ENCODE data around the gene GNG7. TPM values are rescaled to one million over a fixed set of nuclear protein-coding genes. Genes with fewer than 3 reads are reported as not detected.
"Not testable (repeated sequence)": the region's sequence is repeated elsewhere in the genome, so short reads cannot be mapped to it uniquely, and the experiment has no call there.

GNG7 gene
- total RNA-seq, 8 experiments from 2014 or later: 0.20 to 8.1 (median 1.2) TPM

DNA sequence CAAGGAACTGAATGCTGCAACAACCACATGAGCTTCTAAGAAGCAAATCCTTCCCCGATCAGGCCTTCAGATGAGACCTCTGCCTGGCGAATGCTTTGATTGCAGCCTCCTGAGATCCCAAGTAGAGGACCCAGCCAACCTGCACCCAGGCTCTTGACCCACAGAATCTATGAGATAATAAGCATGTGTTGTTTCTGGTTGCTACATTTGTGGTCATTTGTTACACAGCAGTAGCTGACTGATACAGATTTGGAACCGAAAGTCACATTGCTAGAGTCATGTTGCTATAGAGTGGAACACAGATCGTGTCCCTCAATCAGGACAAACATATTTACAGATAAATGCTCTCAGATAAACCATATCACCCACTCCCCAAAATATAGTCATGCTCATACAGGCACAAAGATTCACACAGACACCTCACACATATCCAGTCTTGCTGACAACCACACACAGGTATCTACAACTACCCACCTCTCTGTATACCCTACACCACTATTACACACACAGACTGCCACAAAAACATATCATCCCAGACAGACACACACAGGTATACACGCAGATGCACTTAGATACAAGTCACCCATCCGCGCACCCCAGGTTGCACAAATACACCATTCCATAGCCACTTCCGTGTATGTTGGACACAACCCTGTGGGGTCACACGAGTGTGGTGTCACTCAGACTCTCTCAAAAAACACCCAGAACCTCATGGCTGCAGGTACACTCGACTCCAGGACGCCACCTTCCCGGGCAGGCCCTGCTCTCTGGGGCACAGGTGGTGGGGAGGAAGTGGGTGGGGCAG, 13.2 kb upstream of the GNG7 start:
- in situ Hi-C loops (cut with MboI; ENCODE audit: low pct_unique_long_range_greater_than_20kb in 2 of 9, low sequenced_read_pairs in 9 of 9, unreplicated experiment in 9 of 9): no loop called here
- Histone ChIP-seq H3K4me3 (no peak overlapping the region), H3K27ac (no peak overlapping the region), H3K4me1 (replicated peaks in 1 of 2) (peaks cover 7 to 8% of the 10 kb centered on the region in 2 donors)
- WGBS, 10 experiments: 50 to 100% (median 96%) methylated on average over 1 to 7 of the region's 12 CpGs; no CpG with 5 or more reads in 4 of the 10 experiments
- ATAC-seq (replicated peaks in 6 of 8): no peak

DNA sequence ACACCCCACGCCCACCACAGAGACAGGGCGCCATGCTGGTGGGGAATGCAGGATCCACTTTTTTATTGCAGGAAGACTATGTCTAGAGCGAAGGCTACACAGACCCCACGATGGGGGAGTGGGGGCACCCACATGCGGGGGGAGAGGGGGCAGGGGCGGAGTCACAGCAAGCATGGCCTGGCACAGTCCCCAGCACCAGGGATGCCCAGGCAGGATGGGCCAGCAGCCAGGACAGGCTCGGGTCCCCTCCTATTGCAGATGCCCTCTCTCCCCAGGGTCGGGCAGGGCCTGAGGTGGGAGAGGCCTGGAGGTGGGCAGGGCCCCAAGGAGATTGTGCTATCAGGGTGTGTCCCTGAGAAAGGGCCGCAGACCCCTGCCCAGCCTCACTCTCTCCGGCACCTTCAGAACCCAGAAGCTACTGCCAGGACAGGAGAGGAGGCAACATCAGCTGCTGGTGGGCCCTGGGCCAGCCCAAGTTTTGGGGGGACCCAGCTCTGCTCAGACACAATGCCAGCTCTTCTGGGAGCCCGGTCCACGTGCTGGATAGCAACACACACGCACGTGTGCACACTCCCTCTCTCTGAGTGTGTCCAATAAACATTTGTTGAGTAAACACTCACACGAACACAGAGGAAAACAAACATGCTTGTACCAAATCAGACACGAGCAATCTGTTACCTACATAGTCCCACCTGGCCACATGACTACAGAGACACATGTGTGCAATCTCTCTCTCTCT, 12.2 kb upstream of the GNG7 start:
- no peak for ATAC-seq (replicated peaks in 6 of 8)
- in situ Hi-C loops (cut with MboI; ENCODE audit: low pct_unique_long_range_greater_than_20kb in 2 of 9, low sequenced_read_pairs in 9 of 9, unreplicated experiment in 9 of 9): no loop called here
- no peak overlapping the region for H3K4me3 ChIP-seq
- H3K27ac ChIP-seq: no peak overlapping the region
- 80 to 100% (median 85%) methylated on average over 1 to 2 of the region's 16 CpGs; no CpG with 5 or more reads in 6 of the 10 experiments for WGBS, 10 experiments
- no peaks in the 10 kb centered on the region for H3K4me1 ChIP-seq (replicated peaks in 1 of 2)

DNA sequence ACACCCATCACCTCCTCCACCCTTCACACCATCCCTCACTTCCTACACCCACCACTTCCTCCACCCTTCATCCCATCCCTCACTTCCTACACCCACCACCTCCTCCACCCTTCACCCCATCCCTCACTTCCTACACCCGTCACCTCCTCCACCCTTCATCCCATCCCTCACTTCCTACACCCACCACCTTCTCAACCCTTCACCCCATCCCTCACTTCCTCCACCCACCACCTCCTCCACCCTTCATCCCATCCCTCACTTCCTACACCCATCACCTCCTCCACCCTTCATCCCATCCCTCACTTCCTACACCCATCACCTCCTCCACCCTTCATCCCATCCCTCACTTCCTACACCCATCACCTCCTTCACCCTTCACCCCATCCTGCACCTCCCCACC, 11.6 kb upstream of the GNG7 start:
- H3K27ac ChIP-seq; H3K4me1 ChIP-seq (replicated peaks in 1 of 2); ATAC-seq (replicated peaks in 6 of 8); in situ Hi-C loops (cut with MboI; ENCODE audit: low pct_unique_long_range_greater_than_20kb in 2 of 9, low sequenced_read_pairs in 9 of 9, unreplicated experiment in 9 of 9); H3K4me3 ChIP-seq: not testable (repeated sequence)
- WGBS, 10 experiments: no CpG with 5 or more reads among the region's 1 CpG

DNA sequence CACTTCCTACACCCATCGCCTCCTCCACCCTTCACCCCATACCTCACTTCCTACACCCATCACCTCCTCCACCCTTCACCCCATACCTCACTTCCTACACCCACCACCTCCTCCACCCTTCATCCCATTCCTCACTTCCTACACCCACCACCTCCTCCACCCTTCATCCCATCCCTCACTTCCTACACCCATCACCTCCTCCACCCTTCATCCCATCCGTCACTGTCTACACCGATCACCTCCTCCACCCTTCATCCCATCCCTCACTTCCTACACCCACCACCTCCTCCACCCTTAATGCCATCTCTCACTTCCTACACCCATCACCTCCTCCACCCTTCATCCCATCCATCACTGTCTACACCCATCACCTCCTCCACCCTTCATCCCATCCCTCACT, 10.7 kb upstream of the GNG7 start:
- ATAC-seq (replicated peaks in 6 of 8); H3K4me1 ChIP-seq (replicated peaks in 1 of 2); in situ Hi-C loops (cut with MboI; ENCODE audit: low pct_unique_long_range_greater_than_20kb in 2 of 9, low sequenced_read_pairs in 9 of 9, unreplicated experiment in 9 of 9); H3K4me3 ChIP-seq; H3K27ac ChIP-seq: not testable (repeated sequence)
- WGBS, 10 experiments: 80% methylated on average over 1 of the region's 3 CpGs; no CpG with 5 or more reads in 9 of the 10 experiments

DNA sequence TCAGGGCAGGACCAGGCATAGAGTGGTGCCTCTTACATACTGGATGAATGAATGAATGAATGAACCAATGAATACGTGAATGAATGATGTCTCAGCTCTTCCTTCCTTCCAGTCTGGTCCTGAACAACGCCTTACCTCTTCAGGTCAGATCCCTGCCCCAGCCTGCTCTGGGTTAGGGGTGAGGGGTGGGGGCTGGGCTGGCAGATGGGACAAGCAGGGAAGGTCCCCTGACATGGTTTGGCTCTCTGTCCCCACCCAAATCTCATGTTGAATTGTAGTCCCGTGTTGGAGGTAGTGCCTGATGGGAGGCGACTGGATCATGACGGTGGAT, 9.3 kb upstream of the GNG7 start:
- peak in 2 of 8 experiments; percentile 6 to 39 for ATAC-seq (replicated peaks in 6 of 8)
- Histone ChIP-seq H3K4me3 (no peak overlapping the region), H3K4me1 (replicated peaks in 1 of 2) (no peaks in the 10 kb centered on the region), H3K27ac (no peak overlapping the region)
- 23 to 90% (median 40%) methylated on average over 1 to 3 of the region's 5 CpGs; no CpG with 5 or more reads in 5 of the 10 experiments for WGBS, 10 experiments
- in situ Hi-C loops (cut with MboI; ENCODE audit: low pct_unique_long_range_greater_than_20kb in 2 of 9, low sequenced_read_pairs in 9 of 9, unreplicated experiment in 9 of 9): no loop called here

DNA sequence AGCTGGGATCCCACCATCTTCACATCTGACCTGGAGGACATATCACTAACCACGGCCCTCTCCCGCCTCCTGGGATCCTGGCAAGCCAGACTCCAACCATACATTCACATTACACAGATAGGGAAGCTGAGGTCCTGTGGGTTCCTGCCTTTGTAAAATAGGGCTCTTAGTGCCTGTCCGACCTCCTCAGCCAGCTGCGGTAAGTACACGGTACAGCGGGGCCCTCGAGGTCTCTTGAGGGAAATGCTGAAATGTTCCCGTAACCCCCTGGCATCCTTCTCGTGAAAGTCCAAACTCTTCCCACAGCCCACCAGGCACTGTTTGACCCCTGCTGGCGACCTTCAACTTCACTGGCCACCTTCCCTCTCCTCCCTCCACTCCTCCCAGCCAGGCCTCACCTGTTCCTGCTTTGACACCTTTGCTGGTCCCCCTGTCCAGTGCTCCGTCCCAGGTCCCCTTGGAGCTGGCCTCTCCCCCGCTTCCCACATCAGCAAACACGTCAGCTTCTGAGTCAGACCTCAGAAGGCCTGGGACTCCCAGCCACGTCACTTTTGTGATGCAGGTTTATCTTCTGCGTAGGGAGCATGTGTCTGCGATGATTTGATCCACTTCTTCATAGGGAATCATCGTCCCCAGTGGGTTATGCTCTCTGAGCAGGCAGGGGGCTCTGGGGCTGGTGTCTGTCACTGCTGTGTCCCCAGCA, 8.8 kb upstream of the GNG7 start:
- peak in 5 of 8 experiments; percentile 62 to 90 (median 72) for ATAC-seq (replicated peaks in 6 of 8)
- Histone ChIP-seq H3K27ac (no peak overlapping the region), H3K4me3 (peak overlapping the region in 1 of 5 donors; percentile 8), H3K4me1 (replicated peaks in 1 of 2) (no peaks in the 10 kb centered on the region)
- WGBS, 10 experiments: 25 to 92% (median 57%) methylated on average over 3 to 14 of the region's 17 CpGs; no CpG with 5 or more reads in 4 of the 10 experiments
- in situ Hi-C loops (cut with MboI; ENCODE audit: low pct_unique_long_range_greater_than_20kb in 2 of 9, low sequenced_read_pairs in 9 of 9, unreplicated experiment in 9 of 9): no loop called here

DNA sequence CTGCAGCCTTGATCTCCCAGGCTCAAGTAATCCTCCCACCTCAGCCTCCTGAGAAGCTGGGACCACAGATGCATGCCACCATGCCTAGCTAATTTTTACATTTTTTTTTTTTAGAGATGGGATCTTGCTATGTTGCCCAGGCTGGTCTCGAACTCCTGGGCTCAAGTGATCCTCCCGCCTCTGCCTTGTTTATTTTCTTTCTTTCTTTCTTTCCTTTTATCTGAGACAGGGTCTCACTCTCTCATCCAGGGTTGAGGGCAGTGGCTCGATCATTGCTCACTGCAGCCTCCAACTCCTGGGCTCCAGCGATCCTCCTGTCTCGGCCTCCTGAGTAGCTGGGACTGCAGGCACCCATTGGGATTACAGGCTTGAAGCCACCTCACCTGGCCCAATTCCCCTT, 3.8 kb upstream of the GNG7 start:
- WGBS, 10 experiments: 60 to 100% (median 84%) methylated on average over 1 to 5 of the region's 5 CpGs; no CpG with 5 or more reads in 1 of the 10 experiments
- no peak for ATAC-seq (replicated peaks in 6 of 8)
- Histone ChIP-seq H3K27ac (no peak overlapping the region), H3K4me3 (no peak overlapping the region), H3K4me1 (replicated peaks in 1 of 2) (peaks cover 0 to 7% of the 10 kb centered on the region in 2 donors)
- in situ Hi-C loops (cut with MboI; ENCODE audit: low pct_unique_long_range_greater_than_20kb in 2 of 9, low sequenced_read_pairs in 9 of 9, unreplicated experiment in 9 of 9): no loop called here

DNA sequence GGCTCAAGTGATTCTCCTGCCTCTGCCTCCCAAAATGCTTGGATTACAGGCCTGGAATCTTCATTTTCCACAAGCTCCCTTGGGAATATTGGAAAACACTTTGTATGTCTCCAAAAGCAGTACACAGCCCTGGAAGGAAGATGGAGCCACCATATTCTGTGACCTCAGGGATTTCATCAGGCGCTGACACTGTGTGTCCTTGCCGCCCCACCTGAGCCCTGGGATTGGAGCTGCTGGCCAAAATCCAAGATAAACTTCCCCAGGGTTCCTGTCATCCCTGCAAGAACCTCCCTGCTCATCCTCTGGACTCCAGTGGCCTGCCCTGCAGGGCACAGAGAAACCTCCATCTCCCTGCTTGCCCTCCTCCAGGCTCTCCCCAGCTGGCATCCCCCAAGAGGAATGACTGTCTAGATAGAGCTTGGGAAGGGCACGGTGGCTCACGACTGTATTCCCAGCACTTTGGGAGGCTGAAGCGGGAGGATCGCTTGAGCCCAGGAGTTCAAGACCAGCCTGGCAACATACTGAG, 1.3 kb upstream of the GNG7 start:
- no peak overlapping the region for H3K27ac ChIP-seq
- 73 to 100% (median 96%) methylated on average over 1 to 6 of the region's 6 CpGs; no CpG with 5 or more reads in 4 of the 10 experiments for WGBS, 10 experiments

DNA sequence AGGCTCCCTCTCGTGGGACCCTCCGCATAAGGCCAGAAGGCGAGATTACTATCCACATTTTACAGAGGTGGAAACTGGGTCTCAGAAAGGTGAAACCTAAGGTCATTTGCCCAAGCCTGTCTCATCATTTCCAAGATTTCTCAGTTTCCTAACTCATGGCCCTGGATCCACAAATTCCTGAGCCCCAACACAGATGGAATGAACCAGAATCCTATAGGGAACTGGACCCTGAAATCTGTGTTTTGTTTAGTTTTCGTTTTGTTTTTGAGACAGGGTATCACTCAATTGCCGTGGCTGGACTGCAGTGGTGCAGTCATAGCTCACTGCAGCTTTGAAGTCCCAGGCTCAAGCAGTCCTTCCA, 563 bp upstream of the GNG7 start:
- peak overlapping the region in 4 of 5 donors; percentile 13 to 70 (median 49) for H3K4me3 ChIP-seq
- 0 to 100% (median 83%) methylated on average over 1 to 3 of the region's 5 CpGs; no CpG with 5 or more reads in 2 of the 10 experiments for WGBS, 10 experiments
- in situ Hi-C loops (cut with MboI; ENCODE audit: low pct_unique_long_range_greater_than_20kb in 2 of 9, low sequenced_read_pairs in 9 of 9, unreplicated experiment in 9 of 9): no loop called here
- H3K4me1 ChIP-seq (replicated peaks in 1 of 2): peaks cover 0 to 12% of the 10 kb centered on the region in 2 donors
- ATAC-seq (replicated peaks in 6 of 8): no peak
- no peak overlapping the region for H3K27ac ChIP-seq

More for the DNA sequence above, 1.3 kb upstream of the GNG7 start:
- Histone ChIP-seq H3K4me1 (replicated peaks in 1 of 2) (peaks cover 0 to 12% of the 10 kb centered on the region in 2 donors), H3K4me3 (no peak overlapping the region)
- in situ Hi-C loops (cut with MboI; ENCODE audit: low pct_unique_long_range_greater_than_20kb in 2 of 9, low sequenced_read_pairs in 9 of 9, unreplicated experiment in 9 of 9): no loop called here
- ATAC-seq (replicated peaks in 6 of 8): no peak

DNA sequence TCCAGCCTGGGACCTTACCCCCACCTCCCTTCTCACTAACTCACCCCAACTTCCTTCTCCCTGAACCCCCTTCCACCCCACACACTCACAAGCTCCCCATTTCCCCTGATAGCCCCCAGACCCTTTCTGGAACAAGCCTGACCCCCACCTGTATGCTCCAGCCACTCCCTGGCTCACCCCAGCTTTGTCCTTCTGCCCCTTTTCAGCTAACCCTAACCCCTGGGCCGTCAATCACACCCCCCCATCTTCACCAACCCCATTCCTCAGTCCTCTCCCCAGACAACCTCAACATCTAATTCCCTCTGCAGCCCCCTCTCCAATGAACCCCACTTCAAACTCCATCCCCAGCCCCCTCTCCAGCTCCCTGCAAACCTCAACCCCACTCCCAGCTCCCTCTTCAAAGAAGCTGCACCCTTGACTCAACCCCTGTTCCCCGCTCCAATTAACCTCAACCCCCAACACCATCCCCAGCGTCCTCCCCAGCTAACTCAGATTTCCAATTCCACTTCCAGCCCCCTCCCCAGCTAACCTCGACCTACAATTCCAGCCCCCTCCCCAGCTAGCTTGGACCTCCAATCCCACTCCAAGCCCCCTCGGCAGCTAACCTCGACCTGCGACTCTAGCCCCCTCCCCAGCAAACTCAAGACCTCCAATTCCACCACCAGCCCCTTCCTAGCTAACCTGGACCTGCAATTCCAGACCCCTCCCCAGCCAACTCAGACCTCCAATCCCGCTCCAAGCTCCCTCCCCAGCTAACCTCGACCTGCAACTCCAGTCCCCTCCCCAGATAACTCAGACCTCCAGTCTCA, 929 bp downstream of the GNG7 start:
- no peak for ATAC-seq (replicated peaks in 6 of 8)
- in situ Hi-C loops (cut with MboI; ENCODE audit: low pct_unique_long_range_greater_than_20kb in 2 of 9, low sequenced_read_pairs in 9 of 9, unreplicated experiment in 9 of 9): no loop called here
- WGBS, 10 experiments: no CpG with 5 or more reads among the region's 9 CpGs
- no peak overlapping the region for H3K27ac ChIP-seq
- peak overlapping the region in 3 of 5 donors; percentile 46 to 70 (median 49) for H3K4me3 ChIP-seq
- H3K4me1 ChIP-seq (replicated peaks in 1 of 2): peaks cover 0 to 12% of the 10 kb centered on the region in 2 donors

DNA sequence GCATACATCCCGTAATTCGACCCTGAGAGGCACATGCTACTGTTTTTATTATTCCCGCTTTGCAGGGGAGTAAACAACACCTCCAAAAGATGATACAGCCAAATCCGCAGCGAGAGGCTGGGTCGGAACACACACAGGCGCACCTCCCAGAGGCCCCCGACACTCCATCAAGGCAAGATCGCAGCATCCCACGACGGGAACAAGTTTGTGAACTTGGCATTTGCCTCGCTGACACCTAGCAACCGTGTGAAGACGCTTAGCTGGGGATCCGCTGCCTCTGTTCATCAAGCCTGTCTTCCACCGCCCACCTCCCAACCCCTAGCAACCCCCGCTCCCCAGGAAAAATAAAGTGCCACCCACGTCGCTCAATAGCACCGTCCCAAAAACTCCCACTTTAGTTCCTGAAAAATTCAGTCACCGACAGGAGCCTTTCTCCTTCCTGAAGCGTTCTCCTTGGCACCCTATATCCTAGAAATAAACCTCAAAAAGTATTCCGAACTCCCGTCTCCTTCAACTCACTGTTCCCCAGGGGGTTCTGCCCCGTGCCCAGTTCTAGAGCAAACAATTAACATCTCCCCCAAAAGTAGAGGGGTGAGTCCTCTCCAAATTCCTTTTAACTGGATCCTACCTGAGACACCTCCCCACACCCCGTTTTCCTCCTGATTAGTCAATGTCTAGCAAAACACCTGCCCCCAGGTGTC, 1.7 kb downstream of the GNG7 start:
- 0 to 17% (median 9%) methylated on average over 1 to 15 of the region's 26 CpGs; no CpG with 5 or more reads in 4 of the 10 experiments for WGBS, 10 experiments
- Histone ChIP-seq H3K4me3 (no peak overlapping the region), H3K4me1 (replicated peaks in 1 of 2) (peaks cover 0 to 12% of the 10 kb centered on the region in 2 donors), H3K27ac (no peak overlapping the region)
- peak in 1 of 8 experiments; percentile 9 for ATAC-seq (replicated peaks in 6 of 8)
- in situ Hi-C loops (cut with MboI; ENCODE audit: low pct_unique_long_range_greater_than_20kb in 2 of 9, low sequenced_read_pairs in 9 of 9, unreplicated experiment in 9 of 9): no loop called here
